SU-DHL-6 (cell line): ENCODE measurements around the gene NCOA3.

Experiments used
- H2AFZ ChIP-seq: fragments of 200-600 bp; sonication (generic); 2 replicates; pipeline ENCODE4 v1.6.1; 2014; ENCODE audit warnings: low read depth, mild to moderate bottlenecking, moderate library complexity, mixed read lengths, antibody characterized with exemption, low read length; ENCODE audit not compliant: severe bottlenecking
- H3F3A ChIP-seq: fragments of 200-600 bp; shearing (Covaris generic); 2 replicates; pipeline ENCODE4 v1.6.0; 2016; ENCODE audit warnings: antibody characterized with exemption, mild to moderate bottlenecking; ENCODE audit not compliant: insufficient read depth
- H3K27ac ChIP-seq: fragments of 200-600 bp; sonication (generic); 2 replicates; pipeline ENCODE4 v1.5.1; 2016; ENCODE audit warnings: low read depth, mild to moderate bottlenecking, low read length, moderate library complexity, mixed read lengths
- H3K27me3 ChIP-seq: fragments of 200-600 bp; sonication (generic), shearing (Covaris generic); 2 replicates; pipeline ENCODE4 v1.6.0; 2014; ENCODE audit warnings: mild to moderate bottlenecking, low read length
- H3K36me3 ChIP-seq: fragments of 200-600 bp; sonication (generic); 2 replicates; pipeline ENCODE4 v1.6.1; 2014; ENCODE audit warnings: mild to moderate bottlenecking, low read length, mixed read lengths
- H3K4me2 ChIP-seq: fragments of 300-600, 200-600 bp; shearing (Covaris generic), sonication (generic); 2 replicates; pipeline ENCODE4 v1.6.0; 2014; ENCODE audit warnings: low read length, low read depth, mild to moderate bottlenecking; ENCODE audit not compliant: poor library complexity, severe bottlenecking
- H3K4me3 ChIP-seq: fragments of 200-600 bp; sonication (generic); 2 replicates; pipeline ENCODE4 v1.5.1; 2014; ENCODE audit warnings: antibody characterized with exemption, low read length, mild to moderate bottlenecking, mixed read lengths; ENCODE audit not compliant: insufficient read depth, poor library complexity, severe bottlenecking
- H3K79me2 ChIP-seq: fragments of 200-600 bp; sonication (generic); 2 replicates; pipeline ENCODE4 v1.6.1; 2014; ENCODE audit warnings: mild to moderate bottlenecking, low read length, moderate library complexity; ENCODE audit not compliant: insufficient read depth
- H3K9ac ChIP-seq: fragments of 200-600 bp; sonication (generic); 2 replicates; pipeline ENCODE4 v1.7.0; 2014; ENCODE audit warnings: mild to moderate bottlenecking, low read length
- H3K9me2 ChIP-seq: fragments of 200-600 bp; sonication (generic); replicated peaks from 2 replicates; pipeline ENCODE4 v1.6.1; 2014; ENCODE audit warnings: low read length; ENCODE audit not compliant: insufficient read depth
- H3K9me3 ChIP-seq: fragments of 200-600 bp; sonication (generic); 2 replicates; pipeline ENCODE4 v1.6.1; 2014; ENCODE audit warnings: low read length, mixed read lengths; ENCODE audit not compliant: insufficient read depth
- H4K20me1 ChIP-seq: fragments of 200-600 bp; sonication (generic); 2 replicates; pipeline ENCODE4 v1.6.1; 2014; ENCODE audit warnings: low read depth, mild to moderate bottlenecking, antibody characterized with exemption, low read length, moderate library complexity, mixed read lengths
- EZH2phosphoT487 ChIP-seq: fragments of 200-600 bp; sonication (generic), shearing (Covaris generic); conservative IDR thresholded peaks from 2 replicates; pipeline ENCODE4 v1.6.1; 2018; ENCODE audit warnings: mild to moderate bottlenecking, antibody characterized with exemption, low read length, moderate library complexity, mixed read lengths
- TF ChIP-seq, protein P1 (sequence below): fragments of 200-600 bp; sonication (generic); IDR thresholded peaks from one replicate; pipeline ENCODE4 v1.5.1; 2017; ENCODE audit warnings: antibody characterized with exemption, mild to moderate bottlenecking, low read length, moderate library complexity; ENCODE audit not compliant: insufficient read depth, poor library complexity, severe bottlenecking

NCOA3 gene

DNA sequence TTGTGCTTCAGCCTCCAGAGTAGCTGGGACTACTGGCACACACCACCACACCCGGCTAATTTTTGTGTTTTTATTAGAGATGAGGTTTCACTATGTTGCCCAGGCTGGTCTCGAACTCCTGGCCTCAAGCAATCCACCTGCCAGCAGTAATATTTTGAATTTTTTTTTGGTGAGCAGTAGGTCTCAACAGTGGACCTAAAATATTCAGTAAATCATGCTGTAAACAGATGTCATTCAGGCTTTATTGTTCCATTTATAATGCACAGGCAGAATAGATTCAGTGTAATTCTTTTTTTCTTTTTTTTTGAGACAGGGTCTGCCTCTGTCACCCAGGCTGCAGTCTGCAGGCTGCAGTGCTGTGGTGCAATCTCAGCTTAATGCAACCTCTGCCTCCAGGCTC is 69.7 kb downstream of the NCOA3 start:
- Histone ChIP-seq H4K20me1 (peaks cover 56% of the 10 kb centered on the region), H3F3A (peaks cover 68% of the 10 kb centered on the region), H3K9ac (no peak overlapping the region), H2AFZ (no peak overlapping the region), H3K27me3 (no peaks in the 10 kb centered on the region), H3K4me3 (no peak overlapping the region), H3K27ac (peak overlapping the region; percentile 38; the same call in 1 of the 2 replicates), H3K79me2 (peaks cover 100% of the 10 kb centered on the region), H3K9me3 (no peaks in the 10 kb centered on the region), H3K9me2 (no peaks in the 10 kb centered on the region), H3K4me2 (peak overlapping the region; percentile 35), H3K36me3 (peaks cover 40% of the 10 kb centered on the region)
- TF ChIP-seq, protein P1, sequence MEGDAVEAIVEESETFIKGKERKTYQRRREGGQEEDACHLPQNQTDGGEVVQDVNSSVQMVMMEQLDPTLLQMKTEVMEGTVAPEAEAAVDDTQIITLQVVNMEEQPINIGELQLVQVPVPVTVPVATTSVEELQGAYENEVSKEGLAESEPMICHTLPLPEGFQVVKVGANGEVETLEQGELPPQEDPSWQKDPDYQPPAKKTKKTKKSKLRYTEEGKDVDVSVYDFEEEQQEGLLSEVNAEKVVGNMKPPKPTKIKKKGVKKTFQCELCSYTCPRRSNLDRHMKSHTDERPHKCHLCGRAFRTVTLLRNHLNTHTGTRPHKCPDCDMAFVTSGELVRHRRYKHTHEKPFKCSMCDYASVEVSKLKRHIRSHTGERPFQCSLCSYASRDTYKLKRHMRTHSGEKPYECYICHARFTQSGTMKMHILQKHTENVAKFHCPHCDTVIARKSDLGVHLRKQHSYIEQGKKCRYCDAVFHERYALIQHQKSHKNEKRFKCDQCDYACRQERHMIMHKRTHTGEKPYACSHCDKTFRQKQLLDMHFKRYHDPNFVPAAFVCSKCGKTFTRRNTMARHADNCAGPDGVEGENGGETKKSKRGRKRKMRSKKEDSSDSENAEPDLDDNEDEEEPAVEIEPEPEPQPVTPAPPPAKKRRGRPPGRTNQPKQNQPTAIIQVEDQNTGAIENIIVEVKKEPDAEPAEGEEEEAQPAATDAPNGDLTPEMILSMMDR = no peak
- TF ChIP-seq EZH2phosphoT487 = no peak

DNA sequence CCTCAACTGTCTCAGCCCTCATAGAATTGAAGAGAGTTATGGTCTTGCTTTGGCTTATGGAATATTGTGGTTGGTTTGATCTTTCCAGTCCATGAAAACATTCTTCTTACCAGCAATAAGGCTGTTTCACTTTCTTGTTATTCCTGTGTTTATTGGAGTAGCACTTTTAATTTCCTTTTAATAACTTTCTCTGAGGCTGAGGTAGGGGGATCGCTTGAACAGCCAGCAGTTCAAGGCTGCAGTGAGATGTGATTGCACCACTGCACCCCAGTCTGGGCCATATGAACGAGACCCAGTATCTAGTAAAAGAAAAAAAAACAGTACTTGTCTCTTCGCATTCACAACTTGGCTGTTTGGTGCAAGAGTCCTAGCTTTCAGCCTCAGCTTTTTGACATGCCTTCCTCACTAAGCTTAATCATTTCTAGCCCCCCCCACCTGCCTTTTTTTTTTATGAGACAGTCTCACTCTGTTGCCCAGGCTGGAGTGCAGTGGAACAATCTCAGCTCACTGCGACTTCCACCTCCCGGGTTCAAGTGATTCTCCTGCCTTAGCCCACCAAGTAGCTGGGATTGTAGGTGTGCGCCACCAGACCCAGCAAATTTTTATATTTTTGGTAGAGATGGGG is 70.5 kb downstream of the NCOA3 start:
- H3K79me2 ChIP-seq = peaks cover 100% of the 10 kb centered on the region
- H3K9ac ChIP-seq = no peak overlapping the region; the same call in 1 of the 2 replicates
- peaks cover 60% of the 10 kb centered on the region for H4K20me1 ChIP-seq
- H3K27me3 ChIP-seq = no peaks in the 10 kb centered on the region
- peak overlapping the region; percentile 38 for H3K27ac ChIP-seq
- H3K4me3 ChIP-seq = no peak overlapping the region
- H2AFZ ChIP-seq = no peak overlapping the region
- no peak for TF ChIP-seq EZH2phosphoT487
- TF ChIP-seq, protein P1 = no peak
- H3K9me2 ChIP-seq = no peaks in the 10 kb centered on the region
- no peaks in the 10 kb centered on the region for H3K9me3 ChIP-seq
- H3K36me3 ChIP-seq = peaks cover 41% of the 10 kb centered on the region
- H3F3A ChIP-seq = peaks cover 70% of the 10 kb centered on the region
- H3K4me2 ChIP-seq = peak overlapping the region; percentile 35

DNA sequence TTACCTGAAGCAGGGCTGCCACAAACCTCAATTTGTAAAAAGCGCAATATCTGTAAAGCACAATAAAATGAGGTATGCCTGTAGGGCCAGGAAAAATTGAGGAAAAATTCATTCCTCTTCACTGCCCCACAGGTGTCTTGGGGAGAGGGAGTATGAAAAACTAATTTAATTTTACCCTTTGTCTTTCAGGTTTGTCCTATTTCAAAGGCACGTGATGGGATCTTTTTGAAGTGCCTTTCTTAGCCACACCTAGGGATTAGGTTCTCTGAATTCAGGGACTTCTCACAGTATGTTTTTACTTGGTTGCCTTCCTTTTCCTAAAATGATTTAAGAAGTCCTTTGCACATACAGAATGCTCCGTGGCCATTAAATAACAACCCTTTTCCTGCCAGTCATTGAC is 71.9 kb downstream of the NCOA3 start:
- Histone ChIP-seq H3K27ac (peak overlapping the region; percentile 64), H3K4me2 (peak overlapping the region; percentile 35), H3F3A (peaks cover 70% of the 10 kb centered on the region)

More for the DNA sequence above, 71.9 kb downstream of the NCOA3 start:
- Histone ChIP-seq H3K4me3 (no peak overlapping the region), H2AFZ (no peak overlapping the region), H3K27me3 (no peaks in the 10 kb centered on the region), H3K9ac (no peak overlapping the region; the same call in 1 of the 2 replicates), H4K20me1 (peaks cover 59% of the 10 kb centered on the region), H3K9me3 (no peaks in the 10 kb centered on the region), H3K9me2 (no peaks in the 10 kb centered on the region), H3K36me3 (peaks cover 39% of the 10 kb centered on the region), H3K79me2 (peaks cover 100% of the 10 kb centered on the region)
- TF ChIP-seq, protein P1 = no peak
- no peak for TF ChIP-seq EZH2phosphoT487
